PC-3 (cell line): ENCODE data around the gene TMED4. TPM values are rescaled to one million over a fixed set of nuclear protein-coding genes. Genes with fewer than 3 reads are reported as not detected.

Source experiments
- ATAC-seq: fragments of 200-7000 bp; cut with Tn5 transposase; 2 replicates; pipeline ENCODE4 v1.9.1; 2020; ENCODE audit warnings: mild to moderate bottlenecking, moderate library complexity
- BruUV-seq: library from RNA; stranded (reverse); fragments of 400-500 nt; replicated peaks from 2 replicates; lab custom pipeline; 2021; lab: Mats Ljungman, UMichigan
- CTCF ChIA-PET: fragments of 300-600 bp; sonication (Branson Sonifier 250); formaldehyde crosslinking; loops from one replicate; lab custom pipeline; 2022; ENCODE audit warnings: antibody characterized with exemption; lab: Charles Lee
- POLR2A ChIA-PET: fragments of 300-600 bp; sonication (Branson Sonifier 250); formaldehyde crosslinking; loops from one replicate; lab custom pipeline; 2022; ENCODE audit warnings: antibody characterized with exemption; ENCODE audit not compliant: unreplicated experiment; lab: Charles Lee
- DNase-seq: peaks from one replicate; pipeline ENCODE4 v3.0.0-alpha.2; 2015
- H2AFZ ChIP-seq: fragments of 300-600 bp; sonication (generic); 2 replicates; pipeline ENCODE4 v1.6.0; 2016; ENCODE audit warnings: antibody characterized with exemption, low read length
- H3F3A ChIP-seq: fragments of 300-600 bp; sonication (generic); one replicate; pipeline ENCODE4 v1.6.0; 2017; ENCODE audit warnings: antibody characterized with exemption, low read length, control low read depth, mild to moderate bottlenecking; ENCODE audit not compliant: unreplicated experiment
- H3K27ac ChIP-seq: fragments of 300-600 bp; sonication (generic); 2 replicates; pipeline ENCODE4 v1.5.1; 2016; ENCODE audit warnings: mild to moderate bottlenecking, low read length
- H3K27me3 ChIP-seq: fragments of 300-600 bp; sonication (generic); 2 replicates; pipeline ENCODE4 v1.6.1; 2016; ENCODE audit warnings: low read length, mixed read lengths
- H3K36me3 ChIP-seq: fragments of 300-600 bp; sonication (generic); 2 replicates; pipeline ENCODE4 v1.6.1; 2016; ENCODE audit warnings: low read depth, mixed run types, low read length, mixed read lengths
- H3K4me1 ChIP-seq: fragments of 300-600 bp; sonication (generic); 2 replicates; pipeline ENCODE4 v1.5.1; 2016; ENCODE audit warnings: low read length; ENCODE audit not compliant: insufficient read depth
- H3K4me2 ChIP-seq: fragments of 300-600 bp; sonication (generic); 2 replicates; pipeline ENCODE4 v1.6.0; 2016; ENCODE audit warnings: low read length
- H3K4me3 ChIP-seq: fragments of 300-600 bp; sonication (generic); 2 replicates; pipeline ENCODE4 v1.5.1; 2016; ENCODE audit warnings: mild to moderate bottlenecking, low read length, mixed read lengths
- H3K79me2 ChIP-seq: fragments of 300-600 bp; sonication (generic); 2 replicates; pipeline ENCODE4 v1.6.1; 2017; ENCODE audit warnings: low read length, mixed read lengths
- H3K9ac ChIP-seq: fragments of 300-600 bp; sonication (generic); 2 replicates; pipeline ENCODE4 v1.6.0; 2016; ENCODE audit warnings: mild to moderate bottlenecking, low read length
- H3K9me2 ChIP-seq: fragments of 300-600 bp; sonication (generic); replicated peaks from 2 replicates; pipeline ENCODE4 v1.6.1; 2016; ENCODE audit warnings: mixed run types, low read length, mixed read lengths
- H3K9me3 ChIP-seq: fragments of 300-600 bp; sonication (generic); 2 replicates; pipeline ENCODE4 v1.6.1; 2016; ENCODE audit warnings: low read length, mixed read lengths
- H4K20me1 ChIP-seq: fragments of 300-600 bp; sonication (generic); 2 replicates; pipeline ENCODE4 v1.6.1; 2016; ENCODE audit warnings: low read length, mixed read lengths
- CTCF ChIP-seq: fragments of 300-600 bp; sonication (generic); conservative IDR thresholded peaks from 2 replicates; pipeline ENCODE4 v1.5.1; 2017; ENCODE audit warnings: antibody characterized with exemption, low read depth, mild to moderate bottlenecking, low read length
- EZH2 ChIP-seq: fragments of 300-600 bp; sonication (generic); IDR thresholded peaks from one replicate; pipeline ENCODE4 v1.6.1; 2017; ENCODE audit warnings: antibody characterized with exemption, mild to moderate bottlenecking, low read length; ENCODE audit not compliant: unreplicated experiment
- EZH2phosphoT487 ChIP-seq: fragments of 300-600 bp; sonication (generic); IDR thresholded peaks from 2 replicates; pipeline ENCODE4 v1.6.1; 2018; ENCODE audit warnings: mild to moderate bottlenecking, antibody characterized with exemption, low read length, borderline replicate concordance
- intact Hi-C: fragments of 100-400 bp; cut with micrococcal nuclease; formaldehyde crosslinking; loops from 2 replicates; pipeline ENCODE4 v1.9.0; 2023
- total RNA-seq: library from RNA; depleted of rRNA; stranded (reverse); fragments of >200 nt; gene quantifications from 2 replicates; pipeline ENCODE4 v1.2.3, GENCODE V29; 2014

Gene TMED4
- total RNA-seq, 1 experiment from 2014 or later, result 80.0 TPM

- TF ChIP-seq EZH2phosphoT487 (no peak), CTCF (no peak), EZH2 (no peak)
- Histone ChIP-seq H3K79me2 (peaks cover 31% of the 10 kb centered on the region), H3K36me3 (no peaks in the 10 kb centered on the region), H3K4me1 (peaks cover 23% of the 10 kb centered on the region), H3K27me3 (no peaks in the 10 kb centered on the region), H3K27ac (no peak overlapping the region), H3K9ac (no peak overlapping the region), H3K4me2 (peak overlapping the region; percentile 99; the same call in 1 of the 2 replicates), H3K9me3 (no peaks in the 10 kb centered on the region), H3K9me2 (no peaks in the 10 kb centered on the region), H3F3A (no peaks in the 10 kb centered on the region), H4K20me1 (no peaks in the 10 kb centered on the region), H2AFZ (no peak overlapping the region), H3K4me3 (peak overlapping the region; percentile 81; the same call in 1 of the 2 replicates)
- no TSS peak for BruUV-seq
- DNase-seq (no peak), ATAC-seq (no peak)
- CTCF ChIA-PET, result no interaction called here
- intact Hi-C loops, result loop anchor here (10.0 kb wide), 1 partner anchor 130 kb away; no protein-coding TSS in a partner anchor
- POLR2A ChIA-PET, result no interaction called here
Observed at GRCh38 chr7:44604941-44605340, 22.9 kb upstream of the TMED4 start.

GRCh38 chr7:44603193-44603592 lies 21.2 kb upstream of the TMED4 start:
- Histone ChIP-seq H3K27me3 (no peaks in the 10 kb centered on the region), H3K4me1 (peaks cover 16% of the 10 kb centered on the region), H4K20me1 (no peaks in the 10 kb centered on the region), H3K36me3 (no peaks in the 10 kb centered on the region), H3K9ac (no peak overlapping the region), H3F3A (no peaks in the 10 kb centered on the region), H3K27ac (no peak overlapping the region), H3K79me2 (peaks cover 13% of the 10 kb centered on the region), H3K9me2 (no peaks in the 10 kb centered on the region), H3K9me3 (no peaks in the 10 kb centered on the region), H2AFZ (no peak overlapping the region), H3K4me2 (no peak overlapping the region), H3K4me3 (no peak overlapping the region)
- intact Hi-C loops, result loop anchor here (10.0 kb wide), 1 partner anchor 132 kb away; no protein-coding TSS in a partner anchor
- no TSS peak for BruUV-seq
- TF ChIP-seq CTCF (no peak), EZH2phosphoT487 (no peak), EZH2 (no peak)
- ATAC-seq (no peak), DNase-seq (peak; percentile 38)
- ChIA-PET CTCF (no interaction called here), POLR2A (interaction anchor here (0.6 kb wide), 1 partner anchor 8 kb away, joined by 3 read pairs; no protein-coding TSS in a partner anchor)

- H3K79me2 ChIP-seq, result peaks cover 7% of the 10 kb centered on the region
- ChIA-PET CTCF (no interaction called here), POLR2A (no interaction called here)
- H3K27ac ChIP-seq, result no peak overlapping the region
- intact Hi-C loops, result loop anchor here (10.0 kb wide), 1 partner anchor 132 kb away; no protein-coding TSS in a partner anchor
- DNase-seq (no peak), ATAC-seq (no peak)
- BruUV-seq, result no TSS peak
- H3K9me2 ChIP-seq, result no peaks in the 10 kb centered on the region
- H3K36me3 ChIP-seq, result no peaks in the 10 kb centered on the region
- H3K4me1 ChIP-seq, result peaks cover 9% of the 10 kb centered on the region
- no peaks in the 10 kb centered on the region for H4K20me1 ChIP-seq
- no peaks in the 10 kb centered on the region for H3K27me3 ChIP-seq
- no peak overlapping the region for H3K4me2 ChIP-seq
- no peak overlapping the region for H2AFZ ChIP-seq
- no peak for TF ChIP-seq EZH2
- TF ChIP-seq EZH2phosphoT487, result no peak
- TF ChIP-seq CTCF, result no peak
- H3K4me3 ChIP-seq, result no peak overlapping the region
- no peaks in the 10 kb centered on the region for H3F3A ChIP-seq
- H3K9ac ChIP-seq, result no peak overlapping the region
- H3K9me3 ChIP-seq, result no peaks in the 10 kb centered on the region
Observed at GRCh38 chr7:44602576-44602910, 20.5 kb upstream of the TMED4 start.
